B cell (primary cell): Measurements from ENCODE around the gene OVCH1.
"Not testable (repeated sequence)": the region's sequence is repeated elsewhere in the genome, so short reads cannot be mapped to it uniquely, and the experiment has no call there.

Experiments used
- EZH2 ChIP-seq: IDR thresholded peaks from 2 replicates; pipeline ENCODE4 v1.6.1; 2012; ENCODE audit warnings: borderline replicate concordance, low read depth, mild to moderate bottlenecking, moderate library complexity, low read length; ENCODE audit not compliant: insufficient read depth, poor library complexity, severe bottlenecking
- TF ChIP-seq, protein P1 (sequence below): fragments of 200-600 bp; IDR thresholded peaks from one replicate; pipeline ENCODE4 v1.8.0; 2022; ENCODE audit warnings: antibody characterized with exemption, mild to moderate bottlenecking

DNA sequence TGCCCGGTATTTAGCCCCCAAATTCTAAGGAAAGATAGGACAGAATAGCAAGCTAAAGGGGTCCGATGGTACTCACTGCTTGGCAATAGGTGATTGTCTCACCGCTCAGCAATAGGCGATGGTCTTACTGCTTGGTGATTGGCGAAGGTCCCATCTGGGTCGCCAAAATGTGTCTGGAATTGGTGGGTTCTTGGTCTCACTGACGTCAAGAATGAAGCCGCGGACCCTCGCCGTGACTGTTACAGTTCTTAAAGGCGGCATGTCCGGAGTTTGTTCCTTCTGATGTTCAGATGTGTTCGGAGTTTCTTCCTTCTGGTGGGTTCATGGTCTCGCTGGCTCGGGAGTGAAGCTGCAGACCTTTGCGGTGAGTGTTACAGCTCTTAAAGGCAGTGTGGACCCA, 112.3 kb downstream of the OVCH1 start:
- not testable (repeated sequence) for TF ChIP-seq EZH2
- TF ChIP-seq, protein P1, sequence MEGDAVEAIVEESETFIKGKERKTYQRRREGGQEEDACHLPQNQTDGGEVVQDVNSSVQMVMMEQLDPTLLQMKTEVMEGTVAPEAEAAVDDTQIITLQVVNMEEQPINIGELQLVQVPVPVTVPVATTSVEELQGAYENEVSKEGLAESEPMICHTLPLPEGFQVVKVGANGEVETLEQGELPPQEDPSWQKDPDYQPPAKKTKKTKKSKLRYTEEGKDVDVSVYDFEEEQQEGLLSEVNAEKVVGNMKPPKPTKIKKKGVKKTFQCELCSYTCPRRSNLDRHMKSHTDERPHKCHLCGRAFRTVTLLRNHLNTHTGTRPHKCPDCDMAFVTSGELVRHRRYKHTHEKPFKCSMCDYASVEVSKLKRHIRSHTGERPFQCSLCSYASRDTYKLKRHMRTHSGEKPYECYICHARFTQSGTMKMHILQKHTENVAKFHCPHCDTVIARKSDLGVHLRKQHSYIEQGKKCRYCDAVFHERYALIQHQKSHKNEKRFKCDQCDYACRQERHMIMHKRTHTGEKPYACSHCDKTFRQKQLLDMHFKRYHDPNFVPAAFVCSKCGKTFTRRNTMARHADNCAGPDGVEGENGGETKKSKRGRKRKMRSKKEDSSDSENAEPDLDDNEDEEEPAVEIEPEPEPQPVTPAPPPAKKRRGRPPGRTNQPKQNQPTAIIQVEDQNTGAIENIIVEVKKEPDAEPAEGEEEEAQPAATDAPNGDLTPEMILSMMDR = not testable (repeated sequence)
